NCI-H1105 (cell line): Measurements from ENCODE around the gene SNUPN.

ENCODE experiments used
- DNase-seq: peaks from one replicate; lab custom pipeline; 2025; lab: John Stamatoyannopoulos, UW

Gene SNUPN

DNA sequence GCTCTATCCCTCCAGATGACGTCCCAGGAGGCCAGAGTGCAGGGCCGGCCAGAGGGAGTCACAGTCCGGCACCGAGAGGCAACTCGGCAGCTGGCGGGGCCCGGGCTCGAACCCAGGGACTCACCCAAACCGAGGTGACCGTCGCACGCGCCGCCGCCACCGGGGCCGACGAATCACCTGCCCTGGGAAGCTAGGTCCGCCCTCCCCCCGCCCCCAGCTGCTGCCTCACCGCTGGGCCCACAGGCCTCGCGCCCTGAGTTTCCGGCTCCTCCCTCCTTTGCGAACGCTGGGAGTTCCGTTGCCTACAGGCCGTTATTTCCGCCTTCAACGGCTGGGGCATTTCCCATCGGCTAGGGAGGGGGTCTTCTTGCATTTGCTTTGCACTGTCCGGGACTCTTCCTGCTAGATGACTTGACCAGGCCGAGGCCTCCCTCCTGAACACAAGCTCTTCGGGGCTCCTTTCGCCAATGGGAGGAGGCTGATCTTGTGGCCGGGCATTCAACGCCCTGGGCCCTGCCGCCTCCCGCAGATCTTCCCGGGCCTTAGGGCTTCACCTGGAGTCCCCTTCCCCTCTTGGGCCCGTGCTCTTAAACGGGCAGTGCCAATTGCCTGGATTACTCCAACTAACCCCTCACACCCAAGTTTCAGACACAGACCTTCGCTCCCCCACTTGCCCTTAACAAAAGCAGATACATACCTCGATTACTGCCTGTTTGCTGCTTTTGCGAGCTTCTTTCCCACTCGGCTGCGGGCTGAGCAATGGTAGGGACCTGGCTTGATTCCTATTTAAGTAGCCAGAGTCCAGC lies at the start of gene SNUPN:
SNUPN (minus strand) TSS at position 184 of the 806 bp plus-strand sequence. CDS start 4,674 bp downstream, outside the sequence.
- DNase-seq, result peak; percentile 87

DNA sequence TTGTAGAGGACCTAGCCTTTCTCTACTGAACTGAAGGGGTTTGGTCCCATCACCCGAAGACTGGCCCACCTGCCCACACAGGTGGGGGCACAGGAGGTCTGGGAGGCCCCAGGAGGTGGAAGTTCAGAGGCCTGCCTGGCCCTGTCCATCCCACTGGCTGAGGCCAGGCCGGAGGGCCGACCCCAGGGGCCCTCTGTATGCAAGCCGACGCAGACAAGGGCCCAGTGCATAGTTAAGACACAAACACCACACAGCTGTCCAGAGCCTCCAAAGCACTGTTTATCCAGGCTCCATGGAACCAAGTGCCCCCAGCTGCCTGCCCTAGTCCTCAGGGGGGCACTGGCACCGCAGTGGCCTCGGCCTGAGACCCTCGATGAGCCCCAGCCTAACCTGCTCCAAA lies 48.8 kb upstream of the SNUPN start:
- no peak for DNase-seq

DNA sequence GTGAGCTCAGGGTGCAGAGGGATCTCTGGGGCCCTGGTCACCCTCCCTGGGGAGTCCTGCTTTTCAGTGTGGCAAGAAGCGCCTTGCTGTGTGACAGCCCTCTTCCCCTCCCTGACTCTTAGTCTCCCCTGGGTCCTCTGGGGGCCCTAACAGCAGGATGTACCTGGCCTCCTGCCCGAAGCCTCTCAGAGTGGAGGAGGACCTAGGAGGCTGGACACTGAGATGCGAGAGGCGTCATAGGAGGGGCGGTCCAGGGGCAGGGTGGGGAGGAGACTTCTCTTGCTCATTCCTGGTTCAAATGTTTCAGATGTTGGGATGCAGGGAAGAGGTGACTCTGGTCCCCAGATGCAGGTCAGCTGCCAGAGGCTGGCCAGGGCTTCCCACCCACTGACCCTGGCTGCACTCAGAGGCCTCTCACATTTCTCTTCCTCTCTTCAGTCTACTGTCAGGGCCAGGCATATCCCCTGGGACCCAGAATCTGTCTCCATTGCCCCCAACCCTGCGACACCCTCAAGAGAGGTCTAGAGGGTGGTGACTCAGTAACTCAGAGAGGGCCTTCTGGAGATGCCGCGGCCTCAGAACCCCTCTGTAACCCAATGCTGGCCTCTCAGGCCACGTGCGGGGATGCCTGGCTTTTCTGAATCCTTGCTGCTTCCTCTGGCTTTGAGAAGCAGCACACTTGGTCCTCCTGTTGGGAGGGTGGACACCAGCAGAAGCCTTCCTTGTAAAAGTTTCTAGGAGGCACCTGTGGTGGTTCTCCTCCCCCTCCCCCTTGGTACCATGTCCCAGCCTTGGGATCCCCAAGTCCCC lies 48.1 kb upstream of the SNUPN start:
- no peak for DNase-seq

- no peak for DNase-seq
These were observed 47.3 kb upstream of the SNUPN start for GRCh38 chr15:75672646-75673425.

DNA sequence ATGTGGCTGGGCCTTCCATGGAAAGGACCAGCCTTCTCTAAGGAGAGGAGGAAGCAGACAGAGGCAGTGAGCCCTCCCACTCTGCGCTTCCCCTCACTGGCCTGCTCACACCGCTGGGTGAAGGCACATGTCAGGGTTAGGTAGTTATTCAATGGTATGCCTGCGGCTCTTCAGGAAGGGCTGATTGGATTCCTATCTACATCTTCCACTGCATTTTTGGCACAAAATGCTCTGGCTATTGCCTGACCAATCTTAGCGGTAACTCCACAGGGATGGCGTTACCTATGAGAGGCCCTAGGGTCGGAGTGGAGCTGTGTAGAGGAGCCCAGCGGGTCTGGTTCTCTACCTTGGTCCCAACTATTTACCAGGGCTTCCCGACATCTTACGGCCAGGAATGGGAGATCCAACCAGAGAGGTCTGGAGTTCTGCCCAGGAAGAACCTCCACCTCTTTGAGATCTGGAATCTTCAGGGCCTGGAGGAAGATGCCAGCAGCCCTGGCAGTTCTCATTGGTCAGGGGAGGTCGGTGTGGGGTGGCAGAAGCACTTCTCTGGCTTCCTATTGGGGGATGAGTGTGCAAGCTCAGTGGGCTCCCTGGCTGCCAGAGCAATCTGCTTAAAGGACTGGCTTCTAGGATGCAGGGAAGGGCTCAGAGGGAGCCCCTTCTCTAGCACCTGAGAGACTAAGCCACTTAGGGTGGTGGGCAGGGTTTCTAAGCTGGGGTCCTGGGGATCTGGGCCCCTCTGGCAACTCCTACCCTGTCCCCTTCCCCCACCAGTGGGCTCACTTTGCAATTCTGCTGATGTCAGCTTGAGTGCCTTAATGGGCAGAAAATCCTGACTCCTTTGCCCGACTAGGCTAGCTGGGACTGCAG lies 46.4 kb upstream of the SNUPN start:
- DNase-seq, result no peak

DNA sequence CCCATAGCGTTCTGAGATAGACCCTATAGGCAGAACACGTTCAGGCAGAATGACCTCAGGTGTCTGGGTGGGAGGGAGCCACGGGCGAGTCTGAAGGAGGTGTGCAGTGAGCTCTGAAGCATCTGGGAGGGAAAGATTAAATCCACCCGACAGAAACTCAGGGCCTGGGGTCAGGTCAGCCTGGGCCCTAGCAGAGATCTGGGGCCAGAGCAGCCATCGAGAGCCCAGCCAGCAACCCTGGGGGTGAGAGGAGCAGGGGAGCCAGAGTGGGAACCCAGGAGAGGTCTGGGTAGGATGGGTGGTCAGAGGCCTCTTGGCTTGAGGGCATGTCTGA lies 44.3 kb upstream of the SNUPN start:
- no peak for DNase-seq

- DNase-seq, result no peak
These were observed 43.8 kb upstream of the SNUPN start for GRCh38 chr15:75669191-75669878.

DNA sequence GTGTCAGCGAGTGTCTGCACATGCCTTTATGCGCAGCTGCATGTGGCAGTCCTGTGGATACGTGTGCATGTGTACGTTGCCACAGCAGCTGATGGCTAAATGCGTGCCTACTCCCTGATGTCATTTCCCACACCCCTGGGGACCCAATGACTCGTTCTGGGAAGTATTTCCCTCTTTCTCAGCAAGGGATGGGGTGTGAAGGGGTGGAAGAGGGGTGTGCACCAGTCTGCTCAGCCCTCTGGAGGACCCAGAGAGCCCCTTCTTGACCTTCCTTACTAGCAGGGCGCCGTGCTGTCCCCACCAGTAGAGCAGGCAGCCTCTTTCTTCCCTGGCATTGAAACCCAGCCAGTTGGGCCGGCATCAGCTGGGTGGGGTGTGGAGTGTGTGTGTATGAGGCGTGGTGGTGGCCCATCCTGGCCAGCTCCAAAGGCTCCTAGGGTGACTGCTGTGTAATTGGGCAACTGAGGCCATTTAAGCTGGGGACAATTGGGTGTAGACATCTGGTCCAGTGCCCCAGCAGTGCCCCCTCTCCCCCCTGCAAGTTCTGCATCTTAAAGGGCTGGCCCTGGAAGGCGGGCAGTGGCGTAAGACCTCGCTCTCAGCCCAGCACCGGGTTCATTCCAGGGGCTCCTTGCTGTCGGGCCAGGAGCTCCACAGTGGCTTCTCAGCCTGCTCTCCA lies 41.4 kb upstream of the SNUPN start:
- DNase-seq, result no peak

DNA sequence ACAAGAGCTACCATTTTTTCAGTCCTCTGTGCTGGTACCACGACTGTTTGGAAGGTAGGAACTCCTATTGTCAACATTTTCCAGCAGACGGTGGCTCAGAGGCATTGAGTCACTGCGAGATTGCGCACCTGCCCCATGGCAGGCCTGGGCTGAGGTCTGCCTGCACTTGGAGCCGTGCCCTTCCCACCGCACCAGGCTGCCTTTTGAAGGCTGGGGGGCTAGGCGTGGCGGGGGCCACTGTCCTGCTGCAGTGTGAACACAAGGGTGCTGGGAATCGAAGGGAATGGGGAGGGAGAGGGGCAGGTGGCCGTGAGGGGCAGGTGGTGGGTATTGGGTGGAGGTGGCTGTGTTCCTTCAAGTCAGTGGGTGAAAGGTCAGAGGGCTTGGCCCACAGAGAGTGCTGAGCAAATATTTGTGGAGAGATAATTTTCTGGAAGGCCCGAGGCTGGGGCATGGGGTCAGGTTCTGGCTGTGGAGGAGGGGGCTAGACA lies 38.5 kb upstream of the SNUPN start:
- DNase-seq, result no peak

GRCh38 chr15:75662823-75663519 lies 37.4 kb upstream of the SNUPN start:
- no peak for DNase-seq

- no peak for DNase-seq
These were observed 36.2 kb upstream of the SNUPN start for GRCh38 chr15:75661756-75662140.

- DNase-seq, result no peak
These were observed 35.7 kb upstream of the SNUPN start for GRCh38 chr15:75661100-75661755.

- DNase-seq, result no peak
These were observed 34.6 kb upstream of the SNUPN start for GRCh38 chr15:75659928-75660645.

DNA sequence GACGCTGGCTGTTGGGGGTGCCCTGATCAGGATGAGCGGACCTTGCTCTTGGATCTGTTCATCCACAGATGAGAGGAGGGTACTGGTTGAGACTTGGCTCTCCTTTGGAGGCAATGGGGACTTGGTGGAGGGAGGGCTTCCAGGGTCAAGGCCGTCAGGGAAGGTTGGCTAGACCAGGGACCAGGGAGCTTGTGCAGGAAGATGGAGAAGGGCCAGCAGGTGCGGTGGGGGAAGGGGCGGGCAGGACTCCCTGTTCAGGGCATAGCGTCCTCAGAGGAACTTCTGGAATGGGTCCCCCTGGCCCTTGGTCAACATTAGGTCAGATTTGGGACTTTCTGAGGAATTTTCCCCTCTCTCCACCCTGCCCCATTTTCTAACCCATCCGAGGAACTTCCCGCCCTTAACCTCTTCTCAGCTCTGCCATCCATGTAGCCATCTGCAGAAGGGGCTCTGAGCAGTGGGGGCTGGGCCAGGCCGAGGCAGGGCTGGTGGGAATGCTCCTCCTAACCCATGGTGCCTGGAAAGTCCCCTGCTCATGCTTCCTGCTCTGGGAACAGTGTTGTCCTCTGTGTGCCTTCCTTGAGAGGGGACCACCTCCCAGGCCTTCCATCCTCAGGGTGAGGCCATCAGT lies 33.7 kb upstream of the SNUPN start:
- no peak for DNase-seq

DNA sequence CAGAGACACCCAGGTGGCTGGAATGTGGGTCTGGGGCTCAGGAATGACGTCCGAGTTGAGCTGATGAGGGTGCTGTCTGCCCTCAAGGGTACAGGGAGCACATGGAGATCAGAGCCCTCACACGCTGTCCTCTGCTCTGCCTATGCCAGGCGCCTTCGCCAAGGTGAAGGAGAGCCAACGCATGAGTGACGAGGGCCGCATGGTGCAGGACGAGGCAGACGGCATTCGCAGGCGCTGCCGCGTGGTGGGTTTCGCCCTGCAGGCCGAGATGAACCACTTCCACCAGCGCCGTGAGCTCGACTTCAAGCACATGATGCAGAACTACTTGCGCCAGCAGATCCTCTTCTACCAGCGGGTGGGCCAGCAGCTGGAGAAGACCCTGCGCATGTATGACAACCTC lies 31.3 kb upstream of the SNUPN start:
- no peak for DNase-seq

- no peak for DNase-seq
These were observed 30.8 kb upstream of the SNUPN start for GRCh38 chr15:75656331-75656730.

- peak; percentile 58 for DNase-seq
These were observed 30.4 kb upstream of the SNUPN start for GRCh38 chr15:75655931-75656330.
